ENCODE measurements around the gene HOXB7.

HOXB7 gene

DNA sequence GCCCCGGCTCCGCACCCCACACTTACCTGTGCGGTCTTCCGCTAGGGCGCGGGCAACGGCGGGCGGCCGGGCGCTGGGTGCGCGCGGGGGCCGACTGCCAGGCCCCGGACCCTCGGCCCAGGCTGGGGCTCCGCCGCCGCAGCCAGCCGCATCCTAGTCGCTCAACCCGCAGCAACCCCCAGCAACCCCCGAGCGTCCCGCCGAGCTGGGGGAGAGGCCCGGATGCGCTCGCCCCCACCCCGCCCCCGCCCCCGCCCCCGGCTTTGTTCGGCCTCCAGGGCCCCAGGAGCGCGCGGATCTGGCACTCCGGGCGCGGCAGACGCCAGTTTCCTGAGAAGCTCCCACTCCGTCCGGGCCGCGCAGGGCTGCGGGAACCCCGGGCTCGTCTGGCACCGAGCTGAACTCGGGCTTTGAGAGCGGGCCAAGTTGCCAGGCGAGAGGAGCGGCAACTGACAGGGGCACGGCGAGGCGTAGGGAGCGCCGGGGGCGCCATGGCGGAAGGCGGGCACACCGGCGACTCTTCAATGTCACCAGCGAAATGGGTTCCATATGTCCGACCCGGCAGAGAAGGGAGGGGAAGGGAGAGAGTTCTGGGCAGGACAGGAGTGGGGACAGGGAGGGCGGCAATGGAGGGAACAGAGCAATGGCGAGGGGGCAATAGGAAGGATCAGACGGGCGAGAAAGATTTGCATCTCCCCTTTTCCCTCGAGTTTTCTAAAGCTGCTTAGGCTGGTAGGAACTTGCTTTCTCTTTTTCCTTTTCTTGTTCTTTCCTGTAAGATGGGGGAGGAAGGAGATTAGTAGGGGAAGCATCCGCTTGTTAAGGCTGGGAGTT is 46.4 kb downstream of the HOXB7 start:
- DNase-seq: no peak

DNA sequence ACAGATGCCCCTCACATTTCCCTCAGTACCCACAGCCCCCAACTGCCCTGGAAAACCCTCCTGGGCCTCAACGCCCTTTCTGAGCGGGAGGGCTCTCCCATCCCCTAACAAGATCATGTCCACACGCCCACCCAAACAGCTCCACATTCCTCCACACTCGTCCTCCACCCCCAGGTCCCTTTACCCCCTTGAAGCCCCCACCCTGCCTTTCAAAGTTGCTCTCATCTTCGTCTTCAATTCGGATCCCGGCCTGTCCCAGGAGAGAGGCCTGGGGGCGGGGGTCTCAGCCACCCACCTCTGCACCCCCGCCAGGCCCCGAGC is 47.0 kb downstream of the HOXB7 start:
- DNase-seq: no peak

DNA sequence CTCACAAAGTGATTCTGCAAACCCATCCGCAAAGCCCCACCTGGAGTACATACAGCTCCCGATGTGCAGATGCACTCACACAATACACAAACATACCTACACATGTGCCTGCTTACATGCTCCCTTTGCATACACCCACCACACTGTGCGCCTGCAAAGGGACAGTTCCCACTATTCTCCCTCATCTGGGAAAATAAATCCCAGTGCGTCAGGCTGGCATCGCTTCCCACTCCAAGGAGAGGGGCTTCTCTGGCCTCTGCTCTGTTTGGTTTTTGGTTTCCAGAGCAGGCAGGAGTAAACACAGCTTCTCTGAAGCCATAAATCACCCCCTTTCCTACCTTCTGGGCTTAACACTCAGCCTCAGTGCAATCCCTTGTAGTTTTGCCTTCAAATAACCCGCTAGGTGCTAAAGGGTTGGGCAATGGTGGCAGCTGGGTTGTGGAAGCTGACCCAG is 47.4 kb downstream of the HOXB7 start:
- DNase-seq: no peak

DNA sequence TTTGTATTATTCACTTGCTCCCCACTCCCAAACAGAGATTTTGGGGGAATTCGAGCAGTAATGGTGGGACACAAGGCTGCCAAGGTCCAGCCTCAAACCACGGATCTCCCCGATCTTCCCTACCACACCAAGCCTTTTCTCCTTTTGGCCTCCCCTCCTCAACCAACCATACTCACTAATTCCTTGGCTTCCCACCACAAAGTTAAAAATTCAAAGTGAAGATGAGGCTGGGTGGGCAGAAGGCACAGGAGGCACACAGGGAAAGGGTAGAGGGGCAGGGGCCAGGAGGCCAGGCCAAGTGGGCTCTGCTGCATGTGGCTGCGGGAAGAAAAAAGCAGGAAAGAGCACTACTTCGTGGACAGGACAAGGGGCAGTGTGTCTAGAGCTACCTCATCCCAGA is 47.9 kb downstream of the HOXB7 start:
- no peak for DNase-seq

DNA sequence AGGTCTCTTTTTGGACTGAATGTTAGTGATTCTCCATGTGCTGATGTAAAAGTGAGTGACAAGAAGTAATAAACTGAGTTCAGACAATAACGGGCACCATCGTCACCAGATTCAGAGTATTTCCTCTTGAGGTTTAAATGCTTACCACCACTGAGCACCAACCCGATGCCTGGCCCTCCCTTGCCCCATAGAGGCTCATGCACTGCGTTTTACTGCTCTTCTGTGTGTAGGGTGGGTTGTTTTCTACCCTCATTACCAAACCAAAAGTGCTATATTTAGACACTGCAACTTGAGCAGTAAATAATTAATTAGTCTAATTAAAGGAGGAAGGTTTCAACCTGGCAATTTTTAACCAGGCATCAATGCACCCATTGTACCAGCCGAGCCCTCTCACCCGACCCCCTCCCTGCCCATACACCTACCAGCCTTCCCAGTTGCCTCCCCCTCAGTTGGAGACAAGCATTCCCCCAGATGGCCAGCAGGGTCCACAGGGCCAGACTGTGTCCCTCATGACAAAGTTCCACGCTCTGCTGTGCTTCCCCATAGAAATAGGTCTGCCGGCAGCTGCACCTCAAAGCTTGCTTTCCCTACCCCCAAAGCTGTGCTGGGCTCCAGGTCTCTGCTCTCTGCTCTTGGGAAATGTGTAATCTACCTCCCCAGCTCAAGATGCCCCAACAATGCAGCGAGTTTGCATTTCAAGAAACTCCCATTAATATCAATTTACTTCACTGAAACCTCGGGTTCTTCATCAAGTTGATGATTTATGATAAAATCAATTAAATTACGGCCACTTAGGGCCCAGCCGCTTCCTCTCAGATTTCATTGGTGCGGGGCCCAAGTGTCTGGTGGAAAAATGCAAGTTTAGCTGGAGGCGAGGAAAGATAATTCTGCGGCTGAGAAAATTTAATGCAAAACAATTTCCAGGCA is 48.7 kb downstream of the HOXB7 start:
- no peak for DNase-seq

DNA sequence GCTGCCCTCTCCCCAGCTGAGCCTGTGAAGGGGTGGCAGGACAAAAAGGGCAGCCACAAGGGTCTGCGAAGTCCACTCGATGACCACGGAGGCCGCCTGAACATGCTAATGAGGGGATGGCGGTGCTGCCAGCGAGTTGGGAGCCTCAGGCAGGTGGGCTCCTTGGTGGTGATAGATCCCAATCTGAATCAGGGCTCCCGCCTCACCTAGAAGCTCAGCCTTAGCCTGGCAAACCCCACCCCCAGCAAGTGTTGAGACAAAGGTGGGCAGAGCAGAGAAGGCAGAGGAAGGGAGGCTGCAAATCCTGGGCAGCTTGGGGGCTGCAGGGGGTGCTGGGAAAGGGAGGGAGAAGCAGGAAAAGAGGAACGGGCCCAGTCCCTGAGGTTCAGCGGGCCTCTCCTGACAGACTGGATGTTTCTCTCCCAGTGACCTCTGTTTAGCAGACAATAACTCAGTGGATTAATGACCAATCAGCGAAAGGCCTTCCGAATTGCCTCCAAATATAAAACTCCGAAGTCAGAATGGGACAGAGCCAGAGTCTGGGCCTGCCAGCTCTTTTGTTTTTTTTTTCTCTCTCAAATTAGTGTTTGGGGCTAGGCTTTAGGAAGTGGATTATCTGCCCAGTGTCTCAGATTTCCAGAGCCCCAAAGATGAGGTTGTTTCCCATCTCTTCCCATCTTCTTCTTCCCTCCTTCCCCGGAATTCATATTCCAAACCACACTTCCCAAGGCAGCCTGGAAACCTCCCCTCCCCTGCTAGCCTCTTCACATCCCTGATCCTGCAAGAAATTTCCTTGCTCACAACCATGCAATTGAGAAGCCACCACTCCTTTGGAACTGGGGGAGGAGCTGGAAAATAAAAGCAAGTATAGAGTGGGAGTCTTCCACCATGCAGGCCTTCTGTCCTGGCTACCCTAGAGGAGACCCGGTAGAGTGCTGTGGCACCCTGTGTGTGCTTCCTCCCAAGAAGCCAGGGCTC is 50.7 kb downstream of the HOXB7 start:
- DNase-seq: no peak

DNA sequence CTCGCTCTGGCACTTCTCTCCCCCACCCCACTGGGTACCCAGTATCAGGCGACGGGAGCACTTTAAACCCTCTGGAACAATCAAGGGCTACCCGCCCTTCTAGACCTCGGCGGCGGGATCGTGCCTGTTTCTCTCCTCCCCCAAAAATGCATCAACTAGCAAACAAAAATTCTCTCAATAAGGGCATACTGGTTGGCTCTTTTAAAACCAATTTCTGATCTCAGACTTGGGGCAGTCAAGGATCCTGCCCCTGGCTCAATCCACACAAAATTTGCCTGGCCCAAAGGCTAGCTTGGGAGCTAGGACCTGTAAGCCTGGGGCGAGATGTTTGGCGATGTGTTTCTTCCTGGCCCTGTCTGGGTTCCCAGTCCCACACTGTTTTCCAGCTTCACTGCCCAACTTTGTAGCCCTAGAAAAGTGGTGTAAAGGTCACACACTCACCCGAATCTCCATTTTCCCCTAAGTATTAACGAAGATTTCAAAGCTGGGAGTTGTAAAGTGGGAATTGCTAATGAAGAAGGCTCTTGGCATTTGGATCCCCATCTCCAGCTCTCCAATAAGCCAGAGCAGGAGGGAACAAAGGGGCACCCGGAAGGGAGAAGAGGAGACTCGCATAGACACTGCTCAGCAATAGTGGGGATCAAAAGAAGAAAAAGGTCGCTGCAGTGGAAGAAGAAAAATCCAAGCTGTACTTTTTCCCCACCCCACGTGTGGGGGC is 51.5 kb downstream of the HOXB7 start:
- no peak for DNase-seq

DNA sequence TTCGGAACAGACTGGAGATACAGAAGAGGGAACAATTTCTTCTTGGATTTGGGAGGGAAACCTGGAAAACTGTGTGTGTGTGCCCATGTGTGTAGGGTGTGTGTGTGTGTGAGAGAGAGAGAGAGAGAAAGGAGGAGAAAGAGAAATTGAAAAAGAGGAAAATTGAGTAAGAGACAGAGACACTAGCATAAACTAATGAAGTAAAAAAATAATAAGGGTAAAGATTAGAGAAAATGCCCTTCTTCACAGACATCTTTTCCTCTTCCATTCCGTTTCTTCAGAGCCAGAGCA is 52.0 kb downstream of the HOXB7 start:
- no peak for DNase-seq

DNA sequence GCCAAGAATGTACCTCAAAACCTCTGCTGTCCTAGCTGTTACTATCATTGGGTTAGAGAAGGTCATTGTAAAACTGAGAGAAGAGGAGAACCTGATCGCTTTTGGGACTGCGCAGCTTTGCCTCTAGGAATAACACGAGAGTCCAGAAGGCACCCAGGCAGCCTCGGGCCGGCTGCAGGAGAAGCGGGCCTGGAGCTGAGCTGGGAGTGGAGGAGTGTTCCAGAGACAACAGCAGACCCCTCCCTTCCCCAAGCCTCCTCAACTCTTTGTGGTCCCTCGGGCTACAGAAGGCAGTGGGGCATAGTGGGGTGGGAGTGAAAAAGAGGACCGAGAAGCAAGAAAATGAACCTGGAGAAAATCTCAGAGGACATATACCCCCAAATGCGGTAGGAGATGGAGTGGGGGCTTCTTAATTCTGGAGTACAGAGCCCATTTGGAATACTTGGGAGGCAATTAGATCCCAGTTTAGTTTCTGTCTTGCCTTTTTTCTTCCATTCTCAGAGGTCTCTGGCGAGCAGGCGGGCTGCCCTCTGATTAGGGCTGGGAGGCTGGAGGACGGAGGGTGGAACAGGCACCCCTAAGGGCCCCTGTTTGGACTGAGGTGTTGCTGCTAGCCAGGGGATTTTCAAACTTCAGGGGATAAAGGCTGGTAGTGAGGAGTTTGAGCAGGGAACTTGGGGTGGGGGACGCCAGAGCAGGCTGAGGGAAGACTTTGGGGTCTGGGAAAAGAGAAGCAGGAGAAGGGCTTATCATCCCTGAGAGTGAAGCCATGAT is 52.6 kb downstream of the HOXB7 start:
- no peak for DNase-seq

Measured in right forelimb (tissue), 1 donor.